Aorta (tissue), 5 donors: ENCODE data around the gene LMO3. TPM values are rescaled to one million over a fixed set of nuclear protein-coding genes. Genes with fewer than 3 reads are reported as not detected.
A peak's percentile ranks its signal among the peaks of the same experiment; 100 is the strongest.
"Not testable (repeated sequence)": the region's sequence is repeated elsewhere in the genome, so short reads cannot be mapped to it uniquely, and the experiment has no call there.

ENCODE experiments used
- ATAC-seq: fragments of 200-7000 bp; cut with Tn5 transposase; one replicate; pipeline ENCODE4 v1.9.1; 2022; ENCODE audit warnings: moderate library complexity; ENCODE audit not compliant: low FRiP score
- DNase-seq, 2 donors: peaks; one replicate each; pipeline ENCODE4 v3.0.0-alpha.2; 2020
- H3K27ac ChIP-seq, 2 donors: one replicate each; pipeline ENCODE4 v1.5.1; 2013; ENCODE audit warnings: low read length in 2 of 2, mild to moderate bottlenecking in 2 of 2, moderate library complexity in 2 of 2, control low read depth in 1 of 2, inconsistent platforms in 1 of 2, low read depth in 1 of 2
- H3K27me3 ChIP-seq, 2 donors: one replicate each; pipeline ENCODE4 v1.6.1; 2013; ENCODE audit warnings: control low read depth in 1 of 2, low read length in 1 of 2, mild to moderate bottlenecking in 1 of 2, moderate library complexity in 1 of 2; ENCODE audit not compliant: insufficient read depth in 2 of 2, control insufficient read depth in 1 of 2
- H3K36me3 ChIP-seq, 2 donors: one replicate each; pipeline ENCODE4 v1.6.1; 2013; ENCODE audit warnings: control low read depth in 1 of 2, low read length in 1 of 2, mild to moderate bottlenecking in 1 of 2; ENCODE audit not compliant: insufficient read depth in 2 of 2, control insufficient read depth in 1 of 2
- H3K4me1 ChIP-seq, 2 donors: one replicate each; pipeline ENCODE4 v1.6.1; 2013; ENCODE audit warnings: low read length in 2 of 2, control low read depth in 1 of 2, mild to moderate bottlenecking in 1 of 2, moderate library complexity in 1 of 2; ENCODE audit not compliant: insufficient read depth in 2 of 2, control insufficient read depth in 1 of 2
- H3K4me3 ChIP-seq, 2 donors: one replicate each; pipeline ENCODE4 v1.5.1; 2013; ENCODE audit warnings: low read length in 2 of 2, control low read depth in 1 of 2, mild to moderate bottlenecking in 1 of 2
- H3K9me3 ChIP-seq: one replicate; pipeline ENCODE4 v1.6.1; 2013; ENCODE audit warnings: mild to moderate bottlenecking, low read length; ENCODE audit not compliant: control insufficient read depth
- WGBS, 2 donors: extraction: QIAGEN DNeasy Blood & Tissue Kit; methylation state at CpG; one replicate each; pipeline ENCODE4 v1.1.7; 2013; 5-methylcytosine and 5-hydroxymethylcytosine counted together
- intact Hi-C, 2 donors: fragments of 100-400 bp; cut with DNase I; formaldehyde crosslinking; loops; one replicate each; pipeline versions ENCODE4 v1.14.2 to v1.15.0; 2022
- polyA plus RNA-seq, 2 donors: library from polyadenylated mRNA; stranded (reverse); fragments of 200-250 nt; gene quantifications; one replicate each; pipeline ENCODE4 v1.2.3, GENCODE V29; 2013
- total RNA-seq, 2 donors: library from RNA; stranded (reverse); fragmentation: NEBNext Ultra II Directional; extraction: Animal tissue kit (Norgen Biotek cat#: 25700); gene quantifications; one replicate each; pipeline ENCODE4 v1.2.1, GENCODE V29; 2021
- donor health status: healthy with polysubstance abuse.
- donor health status: Bipolar disorder and iron deficiency.
- donor health status: DM: no; HTN: no; CAD: no.
- donor health status: DM: no; HTN: no; CAD: no.
- donor health status: DM: yes; HTN: yes; CAD: no.

LMO3 gene
- total and polyA plus RNA-seq, 4 donors, result 8.1 to 28.2 (median 18.9) TPM

DNA sequence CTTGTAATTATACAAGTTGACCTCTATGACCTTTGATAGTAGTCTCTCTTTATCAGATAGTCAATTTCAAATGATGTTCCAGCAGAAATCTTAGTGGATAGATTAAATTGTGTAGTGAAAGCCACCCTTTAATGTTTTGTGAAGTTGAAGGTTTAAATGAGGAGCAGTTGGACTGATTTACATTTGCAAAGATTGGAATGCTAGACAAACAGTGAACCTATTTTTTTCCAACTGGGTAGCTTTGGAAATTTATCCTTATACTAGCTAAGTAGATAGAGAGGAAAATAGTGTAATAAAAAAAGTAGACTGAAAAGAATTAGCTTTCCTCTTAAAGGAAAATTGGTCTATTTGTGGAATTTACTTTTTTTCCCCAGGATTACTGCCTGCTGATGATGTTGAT lies 53.7 kb downstream of the LMO3 start:
- Histone ChIP-seq H3K9me3 (no peaks in the 10 kb centered on the region), H3K27me3 (no peaks in the 10 kb centered on the region), H3K36me3 (no peaks in the 10 kb centered on the region), H3K27ac (no peak overlapping the region), H3K4me1 (no peaks in the 10 kb centered on the region), H3K4me3 (no peak overlapping the region)
- ATAC-seq (no peak), DNase-seq (no peak)
- intact Hi-C loops, result no loop called here

DNA sequence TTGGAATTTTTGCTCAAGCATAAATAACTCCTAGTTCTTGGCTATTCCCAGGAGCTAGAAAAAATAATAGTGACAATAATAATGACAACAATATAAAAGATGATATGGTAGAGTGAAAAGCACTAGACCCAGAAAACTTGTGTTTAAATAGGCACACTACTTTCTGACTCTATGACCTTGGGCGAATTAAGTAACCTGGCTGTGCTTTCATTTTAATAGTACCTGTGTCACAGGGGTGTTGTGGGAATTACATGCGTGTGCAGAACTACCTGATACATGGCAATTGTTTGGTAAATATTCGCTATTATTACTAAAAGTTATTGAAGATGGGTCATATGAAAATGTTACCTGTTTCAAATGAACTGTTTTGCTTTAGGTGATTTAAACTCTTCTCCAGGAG lies 60.1 kb downstream of the LMO3 start:
- H3K9me3 ChIP-seq, result no peaks in the 10 kb centered on the region
- 81 to 87% methylated on average over 3 of the region's 3 CpGs for WGBS, 2 donors
- no peak overlapping the region for H3K4me3 ChIP-seq
- H3K27ac ChIP-seq, result no peak overlapping the region
- DNase-seq, result no peak
- no peak for ATAC-seq
- H3K36me3 ChIP-seq, result no peaks in the 10 kb centered on the region
- no peaks in the 10 kb centered on the region for H3K4me1 ChIP-seq
- no peaks in the 10 kb centered on the region for H3K27me3 ChIP-seq
- intact Hi-C loops, result no loop called here

DNA sequence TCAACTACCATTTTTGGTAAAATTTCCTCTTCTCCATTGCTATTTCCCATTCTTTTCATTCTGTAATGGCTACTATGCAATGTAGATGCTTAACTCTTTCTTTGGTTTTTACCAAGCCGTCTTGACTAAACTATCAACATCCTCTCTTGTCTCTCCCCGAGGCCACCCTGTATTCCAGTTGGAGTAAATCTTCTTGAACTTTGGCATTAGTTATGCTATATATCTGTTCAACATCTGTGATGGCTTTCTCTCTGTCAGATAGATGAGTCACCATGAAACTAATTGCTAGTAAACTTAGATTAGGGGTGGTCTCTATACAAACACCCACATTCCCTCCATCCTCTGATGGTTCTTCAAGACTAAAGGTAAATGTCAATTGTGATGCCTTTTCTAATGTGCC lies 63.4 kb downstream of the LMO3 start:
- Histone ChIP-seq H3K36me3 (no peaks in the 10 kb centered on the region), H3K9me3 (no peaks in the 10 kb centered on the region), H3K4me3 (no peak overlapping the region), H3K27me3 (no peaks in the 10 kb centered on the region), H3K4me1 (no peaks in the 10 kb centered on the region), H3K27ac (no peak overlapping the region)
- intact Hi-C loops, result no loop called here
- ATAC-seq (no peak), DNase-seq (no peak)
- WGBS, 2 donors, result 65 to 71% methylated on average over 2 of the region's 2 CpGs

DNA sequence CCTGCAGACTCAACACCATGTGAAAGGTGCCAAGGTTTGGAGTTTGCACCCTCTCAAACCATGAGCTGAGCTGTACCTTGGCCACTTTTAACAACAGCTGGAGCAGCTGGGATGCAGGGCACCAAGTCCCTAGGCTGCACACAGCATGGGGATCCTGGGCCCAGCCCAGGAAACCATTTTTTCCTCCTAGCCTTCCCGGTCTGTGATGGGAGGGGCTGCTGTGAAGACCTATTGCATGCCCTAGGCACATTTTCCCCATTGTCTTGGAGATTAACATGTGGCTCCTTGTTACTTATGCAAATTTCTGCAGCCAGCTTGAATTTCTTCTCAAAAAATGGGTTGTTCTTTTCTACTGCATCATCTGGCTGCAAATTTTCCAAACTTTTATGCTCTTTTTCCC lies 68.3 kb downstream of the LMO3 start:
- WGBS, 2 donors, result 60 to 84% methylated on average over 1 of the region's 1 CpG

DNA sequence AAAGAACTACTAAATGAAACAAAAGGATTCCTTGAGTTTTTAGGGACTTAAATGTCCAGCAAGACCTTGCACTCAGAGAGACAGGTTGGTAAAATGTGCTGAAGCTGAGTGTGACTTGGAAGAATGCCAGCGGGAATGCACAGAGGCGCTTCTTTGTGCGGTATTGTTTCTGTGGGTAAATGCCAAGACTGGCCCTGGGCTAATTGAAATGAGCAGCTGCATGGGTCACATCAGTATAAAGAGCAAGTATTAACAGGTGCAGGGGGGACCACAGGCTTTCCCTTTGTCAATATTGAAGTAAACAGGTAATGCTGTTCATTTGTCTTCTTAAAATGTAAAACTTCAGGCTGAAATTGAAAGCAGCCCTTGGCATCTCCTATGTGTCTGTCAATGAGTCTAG lies 74.3 kb downstream of the LMO3 start:
- no peak for DNase-seq
- intact Hi-C loops, result no loop called here
- 55 to 60% methylated on average over 3 of the region's 3 CpGs for WGBS, 2 donors
- Histone ChIP-seq H3K36me3 (no peaks in the 10 kb centered on the region), H3K27ac (no peak overlapping the region), H3K4me3 (no peak overlapping the region), H3K4me1 (no peaks in the 10 kb centered on the region), H3K9me3 (no peaks in the 10 kb centered on the region), H3K27me3 (no peaks in the 10 kb centered on the region)
- no peak for ATAC-seq

More for the DNA sequence above, 68.3 kb downstream of the LMO3 start:
- H3K4me3 ChIP-seq, H3K27me3 ChIP-seq, H3K9me3 ChIP-seq, H3K36me3 ChIP-seq, H3K27ac ChIP-seq, DNase-seq, H3K4me1 ChIP-seq, ATAC-seq, intact Hi-C loops: not testable (repeated sequence)

DNA sequence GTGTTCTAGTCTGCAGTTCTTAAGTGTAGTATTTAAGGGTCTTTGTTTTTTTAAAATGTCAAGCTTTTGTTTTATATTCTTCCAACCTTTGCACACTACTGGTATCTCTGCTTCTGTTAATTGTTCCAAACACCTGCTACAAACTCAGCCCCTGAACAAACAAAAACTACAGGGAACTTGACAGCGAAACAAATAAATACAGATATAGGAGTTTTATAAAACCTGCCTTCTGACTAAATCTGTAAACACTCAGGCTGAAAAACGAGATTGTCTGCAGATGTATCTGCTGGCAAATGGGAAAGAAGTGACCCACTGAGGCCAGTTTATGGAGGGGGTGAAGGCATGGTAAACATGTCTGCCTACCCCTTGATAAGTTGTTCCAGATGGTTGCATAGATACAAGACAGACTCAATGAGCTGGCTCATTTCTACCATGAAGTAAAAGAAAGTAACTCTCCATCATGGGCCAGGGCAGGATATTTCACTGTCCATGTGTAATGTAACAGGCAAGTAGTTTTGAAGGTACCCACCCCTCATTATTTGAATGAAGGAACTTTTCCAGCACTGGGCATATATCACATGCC lies 75.6 kb downstream of the LMO3 start:
- ATAC-seq, result no peak
- no peaks in the 10 kb centered on the region for H3K36me3 ChIP-seq
- no peaks in the 10 kb centered on the region for H3K4me1 ChIP-seq
- H3K27ac ChIP-seq, result no peak overlapping the region
- intact Hi-C loops, result no loop called here
- 42 to 51% methylated on average over 2 of the region's 2 CpGs for WGBS, 2 donors
- DNase-seq, result no peak
- H3K9me3 ChIP-seq, result no peaks in the 10 kb centered on the region
- no peaks in the 10 kb centered on the region for H3K27me3 ChIP-seq
- H3K4me3 ChIP-seq, result no peak overlapping the region

DNA sequence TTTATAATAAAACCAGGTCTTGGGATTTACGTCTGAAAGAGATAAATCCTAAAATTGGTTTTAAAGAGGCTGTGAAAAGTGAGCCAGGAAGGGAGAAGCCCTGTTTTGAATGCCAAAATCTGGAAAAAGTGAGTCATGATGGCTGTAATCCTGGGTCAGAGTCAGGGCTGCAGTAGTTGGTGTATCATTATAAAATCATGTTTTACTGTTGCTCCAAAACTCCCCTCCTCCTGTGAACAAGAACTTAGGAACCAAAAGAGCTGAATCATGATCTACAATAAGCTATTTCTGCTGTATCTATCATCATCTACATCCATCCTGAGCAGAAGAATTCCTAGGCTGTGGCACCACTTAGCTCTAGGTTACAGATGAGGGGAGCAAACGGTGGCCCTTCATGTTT lies 79.3 kb downstream of the LMO3 start:
- no peaks in the 10 kb centered on the region for H3K9me3 ChIP-seq
- intact Hi-C loops, result no loop called here
- H3K27me3 ChIP-seq, result no peaks in the 10 kb centered on the region
- H3K27ac ChIP-seq, result no peak overlapping the region
- H3K4me3 ChIP-seq, result no peak overlapping the region
- DNase-seq (no peak), ATAC-seq (peak; percentile 48)
- no peaks in the 10 kb centered on the region for H3K4me1 ChIP-seq
- WGBS, 2 donors, result 25 to 30% methylated on average over 2 of the region's 2 CpGs
- H3K36me3 ChIP-seq, result no peaks in the 10 kb centered on the region

DNA sequence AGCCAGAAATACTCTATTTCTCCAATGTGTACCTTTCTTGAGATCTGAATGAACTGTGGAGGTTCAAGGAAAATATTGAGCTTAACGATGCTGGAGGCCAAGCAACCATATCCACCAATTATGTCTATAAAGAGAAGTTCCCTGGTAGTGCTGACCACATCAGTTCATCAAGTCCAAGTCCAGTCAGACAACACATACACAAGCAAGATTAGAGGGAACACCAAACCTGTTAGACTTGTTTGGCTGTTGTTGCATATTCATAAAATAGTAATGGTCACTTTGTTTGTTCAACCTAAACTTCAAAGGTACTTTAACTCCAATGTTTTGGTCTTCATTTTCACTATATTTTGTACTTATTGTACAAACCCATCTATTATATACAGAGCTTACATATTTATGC lies 81.6 kb downstream of the LMO3 start:
- 83 to 88% methylated on average over 1 of the region's 1 CpG for WGBS, 2 donors
- DNase-seq (no peak), ATAC-seq (no peak)
- Histone ChIP-seq H3K36me3 (no peaks in the 10 kb centered on the region), H3K4me1 (no peaks in the 10 kb centered on the region), H3K27ac (no peak overlapping the region), H3K4me3 (no peak overlapping the region), H3K9me3 (no peaks in the 10 kb centered on the region), H3K27me3 (no peaks in the 10 kb centered on the region)
- intact Hi-C loops, result no loop called here

DNA sequence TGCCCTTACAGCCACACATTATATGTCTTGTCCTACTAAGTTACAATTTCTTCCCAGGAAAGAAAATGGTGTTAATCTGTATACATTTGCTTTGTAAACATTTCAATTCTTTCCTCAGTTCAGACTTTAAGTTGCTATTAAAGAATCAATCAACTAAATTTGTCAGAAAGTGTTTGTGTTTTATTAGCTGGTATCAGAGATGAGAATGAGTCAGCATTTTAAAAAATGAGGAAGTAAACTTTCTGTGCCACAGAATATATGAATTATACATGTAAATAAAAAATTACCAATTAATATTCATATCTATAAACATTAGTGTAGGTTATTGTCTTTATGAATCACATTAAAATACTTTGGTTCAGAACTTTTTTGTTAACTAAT lies 82.0 kb downstream of the LMO3 start:
- Histone ChIP-seq H3K4me1 (no peaks in the 10 kb centered on the region), H3K4me3 (no peak overlapping the region), H3K9me3 (no peaks in the 10 kb centered on the region), H3K27ac (no peak overlapping the region), H3K27me3 (no peaks in the 10 kb centered on the region), H3K36me3 (no peaks in the 10 kb centered on the region)
- ATAC-seq (no peak), DNase-seq (no peak)
- intact Hi-C loops, result no loop called here
